WTC11 (cell line): ENCODE measurements around the gene G2E3. TPM values are rescaled to one million over a fixed set of nuclear protein-coding genes. Genes with fewer than 3 reads are reported as not detected.
A peak's percentile ranks its signal among the peaks of the same experiment; 100 is the strongest.
"Not testable (repeated sequence)": the region's sequence is repeated elsewhere in the genome, so short reads cannot be mapped to it uniquely, and the experiment has no call there.

Experiments used
- ATAC-seq: fragments of 200-7000 bp; cut with Tn5 transposase; 2 replicates; pipeline ENCODE4 v1.10.0; 2021; ENCODE audit warnings: mild to moderate bottlenecking, moderate library complexity
- CTCF ChIA-PET: fragments of 300-600 bp; sonication (Branson Sonifier 250); formaldehyde crosslinking; loops from one replicate; lab custom pipeline; 2021; ENCODE audit warnings: antibody characterized with exemption; lab: Charles Lee
- POLR2A ChIA-PET: fragments of 350-600 bp; sonication (Branson Sonifier 250); formaldehyde crosslinking; loops from one replicate; lab custom pipeline; 2021; ENCODE audit warnings: antibody characterized with exemption; lab: Charles Lee
- DNase-seq: peaks from one replicate; pipeline ENCODE4 v3.0.0; 2021; ENCODE audit warnings: low spot score
- H3K27ac Mint-ChIP-seq: 2 replicates; pipeline ENCODE4 v1.8.0; 2021; ENCODE audit warnings: mixed read lengths
- H3K27me3 Mint-ChIP-seq: 2 replicates; pipeline ENCODE4 v1.8.0; 2021; ENCODE audit warnings: low read depth, mild to moderate bottlenecking, moderate library complexity, mixed read lengths
- H3K36me3 Mint-ChIP-seq: 2 replicates; pipeline ENCODE4 v1.8.0; 2021; ENCODE audit warnings: mixed read lengths
- H3K4me1 Mint-ChIP-seq: 2 replicates; pipeline ENCODE4 v1.8.0; 2022; ENCODE audit warnings: mixed read lengths
- H3K4me3 Mint-ChIP-seq: 2 replicates; pipeline ENCODE4 v1.8.0; 2021; ENCODE audit warnings: mild to moderate bottlenecking, moderate library complexity, mixed read lengths
- H3K9me3 Mint-ChIP-seq: 2 replicates; pipeline ENCODE4 v1.8.0; 2021; ENCODE audit warnings: mixed read lengths
- ATF3 ChIP-seq: sonication (generic); formaldehyde crosslinking; conservative IDR thresholded peaks from 2 replicates; pipeline ENCODE4 v1.8.1; 2022; ENCODE audit warnings: mild to moderate bottlenecking, missing genetic modification reagents
- CBFB ChIP-seq: sonication (generic); formaldehyde crosslinking; IDR thresholded peaks from 2 replicates; pipeline ENCODE4 v1.8.1; 2022; ENCODE audit warnings: mild to moderate bottlenecking, low read depth, missing genetic modification reagents
- ELF4 ChIP-seq: sonication (generic); formaldehyde crosslinking; IDR thresholded peaks from 2 replicates; pipeline ENCODE4 v1.8.1; 2022; ENCODE audit warnings: low read depth, mild to moderate bottlenecking, moderate library complexity, missing genetic modification reagents
- ESRRA ChIP-seq: sonication (generic); formaldehyde crosslinking; IDR thresholded peaks from 2 replicates; pipeline ENCODE4 v1.8.1; 2022; ENCODE audit warnings: mild to moderate bottlenecking, missing genetic modification reagents, borderline replicate concordance
- FOXK1 ChIP-seq: sonication (generic); formaldehyde crosslinking; IDR thresholded peaks from 2 replicates; pipeline ENCODE4 v1.8.0; 2022; ENCODE audit warnings: mild to moderate bottlenecking, moderate library complexity, missing genetic modification reagents
- GRHL2 ChIP-seq: fragments of 250-450 bp; sonication (Bioruptor Pico); IDR thresholded peaks from 2 replicates; pipeline ENCODE4 v1.8.0; 2022; ENCODE audit warnings: mild to moderate bottlenecking, moderate library complexity; ENCODE audit not compliant: insufficient replicate concordance, severe bottlenecking
- IRF2 ChIP-seq: sonication (generic); formaldehyde crosslinking; IDR thresholded peaks from 2 replicates; pipeline ENCODE4 v1.8.0; 2022; ENCODE audit warnings: low read depth, missing genetic modification reagents, borderline replicate concordance
- KAT7 ChIP-seq: sonication (generic); formaldehyde crosslinking; IDR thresholded peaks from 2 replicates; pipeline ENCODE4 v1.8.1; 2023; ENCODE audit warnings: missing genetic modification reagents, mild to moderate bottlenecking, borderline replicate concordance
- MXD4 ChIP-seq: fragments of 250-450 bp; sonication (Bioruptor Pico); IDR thresholded peaks from 2 replicates; pipeline ENCODE4 v1.8.0; 2021; ENCODE audit warnings: mild to moderate bottlenecking, moderate library complexity, borderline replicate concordance
- NFYB ChIP-seq: sonication (generic); formaldehyde crosslinking; conservative IDR thresholded peaks from 2 replicates; pipeline ENCODE4 v1.8.0; 2022; ENCODE audit warnings: low read depth, missing genetic modification reagents
- PRRX2 ChIP-seq: fragments of 250-450 bp; sonication (Bioruptor Pico); IDR thresholded peaks from 2 replicates; pipeline ENCODE4 v1.8.0; 2021; ENCODE audit warnings: mild to moderate bottlenecking
- SMAD3 ChIP-seq: sonication (generic); formaldehyde crosslinking; IDR thresholded peaks from 2 replicates; pipeline ENCODE4 v1.8.0; 2022; ENCODE audit warnings: missing genetic modification reagents, mild to moderate bottlenecking, borderline replicate concordance
- ZNF317 ChIP-seq: sonication (generic); formaldehyde crosslinking; IDR thresholded peaks from 2 replicates; pipeline ENCODE4 v1.8.1; 2023; ENCODE audit warnings: low read depth, mild to moderate bottlenecking, moderate library complexity, missing genetic modification reagents, borderline replicate concordance
- total RNA-seq: library from RNA; stranded (reverse); gene quantifications from 3 replicates; pipeline ENCODE4 v1.2.3, GENCODE V29; 2021
- TF ChIP-seq, protein P1 (sequence below): sonication (generic); formaldehyde crosslinking; IDR thresholded peaks from 2 replicates; pipeline ENCODE4 v1.8.1; 2023; ENCODE audit warnings: mild to moderate bottlenecking, missing genetic modification reagents
- TF ChIP-seq, protein P2 (sequence below): sonication (generic); formaldehyde crosslinking; IDR thresholded peaks from 2 replicates; pipeline ENCODE4 v1.8.0; 2023; ENCODE audit warnings: missing genetic modification reagents, mild to moderate bottlenecking, borderline replicate concordance
- TF ChIP-seq, protein P3 (sequence below): sonication (generic); formaldehyde crosslinking; IDR thresholded peaks from 2 replicates; pipeline ENCODE4 v1.8.1; 2023; ENCODE audit warnings: mild to moderate bottlenecking, moderate library complexity, missing genetic modification reagents
- TF ChIP-seq, protein P4 (sequence below): sonication (generic); formaldehyde crosslinking; IDR thresholded peaks from 2 replicates; pipeline ENCODE4 v1.8.1; 2023; ENCODE audit warnings: mild to moderate bottlenecking, missing genetic modification reagents, moderate library complexity

G2E3 gene
- total RNA-seq, 1 experiment from 2014 or later = 66.2 TPM

GRCh38 chr14:30573226-30573814 is 14.4 kb downstream of the G2E3 start:
- no peaks in the 10 kb centered on the region for H3K36me3 Mint-ChIP-seq
- no peaks in the 10 kb centered on the region for H3K9me3 Mint-ChIP-seq
- no peak overlapping the region for H3K27ac Mint-ChIP-seq
- ChIA-PET POLR2A (no interaction called here), CTCF (no interaction called here)
- peaks cover 88% of the 10 kb centered on the region for H3K4me1 Mint-ChIP-seq
- H3K4me3 Mint-ChIP-seq = no peak overlapping the region
- ATAC-seq (no peak), DNase-seq (no peak)
- TF ChIP-seq CBFB (CRISPR knock-in tag) = no peak
- TF ChIP-seq, protein P1, sequence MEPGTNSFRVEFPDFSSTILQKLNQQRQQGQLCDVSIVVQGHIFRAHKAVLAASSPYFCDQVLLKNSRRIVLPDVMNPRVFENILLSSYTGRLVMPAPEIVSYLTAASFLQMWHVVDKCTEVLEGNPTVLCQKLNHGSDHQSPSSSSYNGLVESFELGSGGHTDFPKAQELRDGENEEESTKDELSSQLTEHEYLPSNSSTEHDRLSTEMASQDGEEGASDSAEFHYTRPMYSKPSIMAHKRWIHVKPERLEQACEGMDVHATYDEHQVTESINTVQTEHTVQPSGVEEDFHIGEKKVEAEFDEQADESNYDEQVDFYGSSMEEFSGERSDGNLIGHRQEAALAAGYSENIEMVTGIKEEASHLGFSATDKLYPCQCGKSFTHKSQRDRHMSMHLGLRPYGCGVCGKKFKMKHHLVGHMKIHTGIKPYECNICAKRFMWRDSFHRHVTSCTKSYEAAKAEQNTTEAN (CRISPR knock-in tag) = no peak
- no peak for TF ChIP-seq KAT7 (CRISPR knock-in tag)
- TF ChIP-seq PRRX2 (CRISPR knock-in tag) = no peak
- no peak for TF ChIP-seq ATF3
- TF ChIP-seq GRHL2 (CRISPR knock-in tag) = no peak
- TF ChIP-seq SMAD3 (CRISPR knock-in tag) = no peak
- no peak for TF ChIP-seq MXD4 (CRISPR knock-in tag)
- TF ChIP-seq ZNF317 = no peak
- TF ChIP-seq, protein P2, sequence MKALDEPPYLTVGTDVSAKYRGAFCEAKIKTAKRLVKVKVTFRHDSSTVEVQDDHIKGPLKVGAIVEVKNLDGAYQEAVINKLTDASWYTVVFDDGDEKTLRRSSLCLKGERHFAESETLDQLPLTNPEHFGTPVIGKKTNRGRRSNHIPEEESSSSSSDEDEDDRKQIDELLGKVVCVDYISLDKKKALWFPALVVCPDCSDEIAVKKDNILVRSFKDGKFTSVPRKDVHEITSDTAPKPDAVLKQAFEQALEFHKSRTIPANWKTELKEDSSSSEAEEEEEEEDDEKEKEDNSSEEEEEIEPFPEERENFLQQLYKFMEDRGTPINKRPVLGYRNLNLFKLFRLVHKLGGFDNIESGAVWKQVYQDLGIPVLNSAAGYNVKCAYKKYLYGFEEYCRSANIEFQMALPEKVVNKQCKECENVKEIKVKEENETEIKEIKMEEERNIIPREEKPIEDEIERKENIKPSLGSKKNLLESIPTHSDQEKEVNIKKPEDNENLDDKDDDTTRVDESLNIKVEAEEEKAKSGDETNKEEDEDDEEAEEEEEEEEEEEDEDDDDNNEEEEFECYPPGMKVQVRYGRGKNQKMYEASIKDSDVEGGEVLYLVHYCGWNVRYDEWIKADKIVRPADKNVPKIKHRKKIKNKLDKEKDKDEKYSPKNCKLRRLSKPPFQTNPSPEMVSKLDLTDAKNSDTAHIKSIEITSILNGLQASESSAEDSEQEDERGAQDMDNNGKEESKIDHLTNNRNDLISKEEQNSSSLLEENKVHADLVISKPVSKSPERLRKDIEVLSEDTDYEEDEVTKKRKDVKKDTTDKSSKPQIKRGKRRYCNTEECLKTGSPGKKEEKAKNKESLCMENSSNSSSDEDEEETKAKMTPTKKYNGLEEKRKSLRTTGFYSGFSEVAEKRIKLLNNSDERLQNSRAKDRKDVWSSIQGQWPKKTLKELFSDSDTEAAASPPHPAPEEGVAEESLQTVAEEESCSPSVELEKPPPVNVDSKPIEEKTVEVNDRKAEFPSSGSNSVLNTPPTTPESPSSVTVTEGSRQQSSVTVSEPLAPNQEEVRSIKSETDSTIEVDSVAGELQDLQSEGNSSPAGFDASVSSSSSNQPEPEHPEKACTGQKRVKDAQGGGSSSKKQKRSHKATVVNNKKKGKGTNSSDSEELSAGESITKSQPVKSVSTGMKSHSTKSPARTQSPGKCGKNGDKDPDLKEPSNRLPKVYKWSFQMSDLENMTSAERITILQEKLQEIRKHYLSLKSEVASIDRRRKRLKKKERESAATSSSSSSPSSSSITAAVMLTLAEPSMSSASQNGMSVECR = no peak
- no peak for TF ChIP-seq ELF4
- H3K27me3 Mint-ChIP-seq = no peaks in the 10 kb centered on the region

DNA sequence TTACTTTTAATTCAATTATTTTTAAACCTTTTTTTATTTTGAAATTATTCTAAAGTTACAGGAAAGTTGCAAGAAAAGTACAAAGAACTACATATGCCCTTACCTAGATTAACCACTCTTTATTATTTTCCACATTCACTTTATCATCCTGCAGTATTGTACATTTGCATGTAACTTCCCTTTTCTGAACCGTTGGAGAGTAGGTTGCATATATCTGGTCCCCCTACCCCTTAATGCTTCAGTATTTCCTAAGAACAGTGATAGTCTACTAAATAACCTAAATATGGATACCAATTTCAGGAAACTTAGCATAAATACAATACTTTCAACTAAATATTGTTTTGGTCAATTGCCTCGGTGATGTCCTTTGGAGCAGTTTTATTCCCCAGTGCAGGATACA is 15.0 kb downstream of the G2E3 start:
- Mint-ChIP-seq H3K36me3 (no peaks in the 10 kb centered on the region), H3K27me3 (no peaks in the 10 kb centered on the region)
- ATAC-seq = no peak

DNA sequence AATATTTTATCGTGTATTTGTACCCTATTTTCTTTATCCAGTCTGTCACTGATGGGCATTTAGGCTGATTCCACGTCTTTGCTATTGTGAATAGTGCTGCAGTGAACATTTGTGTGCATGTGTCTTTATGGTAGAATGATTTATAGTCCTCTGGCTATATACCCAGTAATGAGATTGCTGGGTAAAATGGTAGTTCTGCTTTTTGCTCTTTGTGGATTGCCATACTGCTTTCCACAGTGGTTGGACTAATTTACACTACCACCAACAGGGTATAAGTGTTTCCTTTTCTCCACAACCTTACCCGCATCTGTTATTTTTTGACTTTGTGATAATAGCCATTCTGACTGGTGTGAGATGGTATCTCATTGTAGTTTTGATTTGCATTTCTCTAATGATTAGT is 15.8 kb downstream of the G2E3 start:
- H3K4me3 Mint-ChIP-seq, ATAC-seq, H3K9me3 Mint-ChIP-seq, H3K27me3 Mint-ChIP-seq, DNase-seq, POLR2A ChIA-PET, H3K36me3 Mint-ChIP-seq, CTCF ChIA-PET: not testable (repeated sequence)
- H3K27ac Mint-ChIP-seq = peak overlapping the region; percentile 67; the same call in 1 of the 2 replicates
- H3K4me1 Mint-ChIP-seq = peaks cover 83% of the 10 kb centered on the region

More for the DNA sequence above, 15.0 kb downstream of the G2E3 start:
- DNase-seq = no peak
- H3K27ac Mint-ChIP-seq = no peak overlapping the region
- POLR2A ChIA-PET = no interaction called here
- H3K9me3 Mint-ChIP-seq = no peaks in the 10 kb centered on the region
- peaks cover 90% of the 10 kb centered on the region for H3K4me1 Mint-ChIP-seq
- TF ChIP-seq IRF2 (CRISPR knock-in tag) (no peak), ESRRA (CRISPR knock-in tag) (no peak), NFYB (CRISPR knock-in tag) (no peak), FOXK1 (CRISPR knock-in tag) (no peak)
- TF ChIP-seq, protein P3, sequence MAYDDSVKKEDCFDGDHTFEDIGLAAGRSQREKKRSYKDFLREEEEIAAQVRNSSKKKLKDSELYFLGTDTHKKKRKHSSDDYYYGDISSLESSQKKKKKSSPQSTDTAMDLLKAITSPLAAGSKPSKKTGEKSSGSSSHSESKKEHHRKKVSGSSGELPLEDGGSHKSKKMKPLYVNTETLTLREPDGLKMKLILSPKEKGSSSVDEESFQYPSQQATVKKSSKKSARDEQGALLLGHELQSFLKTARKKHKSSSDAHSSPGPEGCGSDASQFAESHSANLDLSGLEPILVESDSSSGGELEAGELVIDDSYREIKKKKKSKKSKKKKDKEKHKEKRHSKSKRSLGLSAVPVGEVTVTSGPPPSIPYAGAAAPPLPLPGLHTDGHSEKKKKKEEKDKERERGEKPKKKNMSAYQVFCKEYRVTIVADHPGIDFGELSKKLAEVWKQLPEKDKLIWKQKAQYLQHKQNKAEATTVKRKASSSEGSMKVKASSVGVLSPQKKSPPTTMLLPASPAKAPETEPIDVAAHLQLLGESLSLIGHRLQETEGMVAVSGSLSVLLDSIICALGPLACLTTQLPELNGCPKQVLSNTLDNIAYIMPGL (CRISPR knock-in tag) = no peak
- TF ChIP-seq, protein P4, sequence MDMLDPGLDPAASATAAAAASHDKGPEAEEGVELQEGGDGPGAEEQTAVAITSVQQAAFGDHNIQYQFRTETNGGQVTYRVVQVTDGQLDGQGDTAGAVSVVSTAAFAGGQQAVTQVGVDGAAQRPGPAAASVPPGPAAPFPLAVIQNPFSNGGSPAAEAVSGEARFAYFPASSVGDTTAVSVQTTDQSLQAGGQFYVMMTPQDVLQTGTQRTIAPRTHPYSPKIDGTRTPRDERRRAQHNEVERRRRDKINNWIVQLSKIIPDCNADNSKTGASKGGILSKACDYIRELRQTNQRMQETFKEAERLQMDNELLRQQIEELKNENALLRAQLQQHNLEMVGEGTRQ (CRISPR knock-in tag) = no peak
- H3K4me3 Mint-ChIP-seq = no peak overlapping the region
- CTCF ChIA-PET = no interaction called here

GRCh38 chr14:30576333-30576732 is 17.4 kb downstream of the G2E3 start:
- H3K4me3 Mint-ChIP-seq, H3K9me3 Mint-ChIP-seq, POLR2A ChIA-PET, H3K36me3 Mint-ChIP-seq, ATAC-seq, H3K27ac Mint-ChIP-seq, DNase-seq, H3K27me3 Mint-ChIP-seq, CTCF ChIA-PET: not testable (repeated sequence)
- peaks cover 67% of the 10 kb centered on the region for H3K4me1 Mint-ChIP-seq
